Activated CD8-positive, alpha-beta T cell treated with anti-CD3 and anti-CD28 coated beads for 36 hours (primary cell): ENCODE results near the gene RAD51B. TPM values are rescaled to one million over a fixed set of nuclear protein-coding genes. Genes with fewer than 3 reads are reported as not detected.

ENCODE experiments used
- ATAC-seq: fragments of 200-7000 bp; cut with Tn5 transposase; one replicate; pipeline ENCODE4 v1.10.0; 2021; ENCODE audit warnings: mild to moderate bottlenecking, moderate library complexity
- CTCF ChIA-PET: fragments of 350-600 bp; sonication (Branson Sonifier 250); formaldehyde crosslinking; loops from one replicate; lab custom pipeline; 2021; ENCODE audit warnings: antibody characterized with exemption; lab: Charles Lee
- POLR2A ChIA-PET: fragments of 350-600 bp; sonication (Branson Sonifier 250); formaldehyde crosslinking; loops from one replicate; lab custom pipeline; 2021; ENCODE audit warnings: antibody characterized with exemption; lab: Charles Lee
- DNase-seq: peaks from one replicate; pipeline ENCODE4 v3.0.0-alpha.2; 2020
- H3K27ac Mint-ChIP-seq: one replicate; pipeline ENCODE4 v1.8.0; 2021; ENCODE audit warnings: mild to moderate bottlenecking, mixed read lengths
- H3K27me3 Mint-ChIP-seq: one replicate; pipeline ENCODE4 v1.8.0; 2021; ENCODE audit warnings: mixed read lengths
- H3K36me3 Mint-ChIP-seq: one replicate; pipeline ENCODE4 v1.8.0; 2021; ENCODE audit warnings: low read depth, mixed read lengths
- H3K4me1 Mint-ChIP-seq: one replicate; pipeline ENCODE4 v1.8.0; 2021; ENCODE audit warnings: low read depth, mixed read lengths
- H3K4me3 Mint-ChIP-seq: one replicate; pipeline ENCODE4 v1.8.0; 2021; ENCODE audit warnings: mild to moderate bottlenecking, moderate library complexity, mixed read lengths
- H3K9me3 Mint-ChIP-seq: one replicate; pipeline ENCODE4 v1.8.0; 2021; ENCODE audit warnings: mixed read lengths
- intact Hi-C: fragments of 100-400 bp; cut with micrococcal nuclease; formaldehyde crosslinking; loops from one replicate; pipeline ENCODE4 v1.10.0; 2022
- total RNA-seq, 2 experiments: library from RNA; stranded (reverse); gene quantifications; one replicate each; pipeline ENCODE4 v1.2.3, GENCODE V29; 2021
- TF ChIP-seq, protein P1 (sequence below): fragments of 200-600 bp; IDR thresholded peaks from one replicate; pipeline ENCODE4 v1.8.0; 2022; ENCODE audit warnings: antibody characterized with exemption, mild to moderate bottlenecking

Gene RAD51B
- total RNA-seq, 2 experiments from 2014 or later = 38.2 to 40.6 TPM

DNA sequence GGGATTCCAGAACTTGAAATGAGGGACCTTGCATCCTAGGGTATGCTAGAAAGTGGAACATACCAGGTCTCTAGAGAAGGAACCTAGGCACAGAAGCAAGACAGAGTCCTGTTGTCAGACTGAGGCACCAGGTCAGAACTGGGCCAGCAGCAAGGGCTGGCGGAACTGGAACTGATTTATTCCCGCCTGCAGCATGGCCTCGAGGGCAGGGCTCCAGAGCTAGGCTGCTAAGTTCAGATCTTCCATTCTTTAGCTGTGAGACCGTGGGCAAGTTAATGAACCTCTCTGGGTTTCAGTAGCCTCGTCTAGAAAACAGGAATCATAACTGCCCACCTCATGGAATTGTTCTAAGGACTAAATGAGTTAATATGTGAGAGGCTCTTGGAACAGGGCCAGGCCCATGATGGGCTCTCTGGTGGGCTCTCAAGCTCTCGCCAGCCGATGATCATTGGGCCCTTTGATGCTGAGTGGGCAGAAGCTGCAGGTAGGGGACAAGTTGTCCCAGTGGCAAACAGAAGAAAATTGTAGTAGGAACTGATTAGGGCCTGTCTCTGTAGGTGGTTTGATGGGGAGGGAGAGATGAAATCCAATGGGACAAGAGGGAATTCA lies 773.5 kb downstream of the RAD51B start:
- H3K4me3 Mint-ChIP-seq = no peak overlapping the region
- ChIA-PET CTCF (no interaction called here), POLR2A (no interaction called here)
- no peak for ATAC-seq
- H3K27ac Mint-ChIP-seq = no peak overlapping the region
- peaks cover 12% of the 10 kb centered on the region for H3K4me1 Mint-ChIP-seq
- DNase-seq = no peak
- TF ChIP-seq, protein P1, sequence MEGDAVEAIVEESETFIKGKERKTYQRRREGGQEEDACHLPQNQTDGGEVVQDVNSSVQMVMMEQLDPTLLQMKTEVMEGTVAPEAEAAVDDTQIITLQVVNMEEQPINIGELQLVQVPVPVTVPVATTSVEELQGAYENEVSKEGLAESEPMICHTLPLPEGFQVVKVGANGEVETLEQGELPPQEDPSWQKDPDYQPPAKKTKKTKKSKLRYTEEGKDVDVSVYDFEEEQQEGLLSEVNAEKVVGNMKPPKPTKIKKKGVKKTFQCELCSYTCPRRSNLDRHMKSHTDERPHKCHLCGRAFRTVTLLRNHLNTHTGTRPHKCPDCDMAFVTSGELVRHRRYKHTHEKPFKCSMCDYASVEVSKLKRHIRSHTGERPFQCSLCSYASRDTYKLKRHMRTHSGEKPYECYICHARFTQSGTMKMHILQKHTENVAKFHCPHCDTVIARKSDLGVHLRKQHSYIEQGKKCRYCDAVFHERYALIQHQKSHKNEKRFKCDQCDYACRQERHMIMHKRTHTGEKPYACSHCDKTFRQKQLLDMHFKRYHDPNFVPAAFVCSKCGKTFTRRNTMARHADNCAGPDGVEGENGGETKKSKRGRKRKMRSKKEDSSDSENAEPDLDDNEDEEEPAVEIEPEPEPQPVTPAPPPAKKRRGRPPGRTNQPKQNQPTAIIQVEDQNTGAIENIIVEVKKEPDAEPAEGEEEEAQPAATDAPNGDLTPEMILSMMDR = no peak
- intact Hi-C loops = no loop called here
- no peaks in the 10 kb centered on the region for H3K9me3 Mint-ChIP-seq
- H3K27me3 Mint-ChIP-seq = no peaks in the 10 kb centered on the region
- H3K36me3 Mint-ChIP-seq = no peaks in the 10 kb centered on the region

DNA sequence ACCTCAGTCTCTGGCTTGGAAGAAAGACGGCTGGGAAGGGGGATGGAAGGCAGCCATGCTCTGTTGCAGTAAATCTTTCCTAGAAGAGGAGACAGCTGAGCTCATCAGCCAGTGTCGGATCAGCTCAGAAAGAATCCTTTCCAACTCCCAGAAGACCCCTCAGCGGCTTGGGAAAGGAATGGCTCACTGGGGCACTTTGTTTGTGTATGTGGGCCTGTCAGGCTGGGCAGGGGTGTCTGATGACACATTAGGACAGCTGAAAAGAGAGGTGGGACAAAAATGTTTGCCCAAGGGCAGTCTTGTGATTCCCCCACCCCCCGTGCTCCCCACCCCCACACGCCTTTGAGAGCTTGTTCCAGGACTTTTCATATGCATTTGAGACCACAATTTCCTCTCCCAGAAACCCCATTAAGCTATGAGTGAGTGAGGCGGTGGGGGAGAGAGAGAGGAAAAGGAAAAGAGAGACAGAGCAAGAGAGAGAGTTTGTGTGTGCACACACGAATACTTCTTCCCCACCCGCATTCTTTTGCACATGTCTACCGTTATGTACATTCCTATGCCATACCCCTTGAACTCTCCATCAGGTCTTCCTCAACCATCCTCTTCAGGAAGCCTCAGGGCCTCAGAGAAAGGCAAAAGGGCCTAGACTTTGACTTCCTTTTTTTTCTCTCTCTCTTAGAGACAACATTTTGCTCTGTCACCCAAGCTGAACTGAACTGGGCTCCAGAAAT lies 774.4 kb downstream of the RAD51B start:
- intact Hi-C loops = no loop called here
- H3K36me3 Mint-ChIP-seq = no peaks in the 10 kb centered on the region
- ChIA-PET POLR2A (interaction anchor here (0.6 to 1.4 kb wide), 3 partner anchors 10 to 821 kb away, joined by 3 read pairs; no protein-coding TSS in a partner anchor), CTCF (no interaction called here)
- DNase-seq = peak; percentile 7
- peak overlapping the region; percentile 66 for H3K27ac Mint-ChIP-seq
- no peak overlapping the region for H3K4me3 Mint-ChIP-seq
- no peaks in the 10 kb centered on the region for H3K27me3 Mint-ChIP-seq
- H3K4me1 Mint-ChIP-seq = peaks cover 12% of the 10 kb centered on the region
- no peaks in the 10 kb centered on the region for H3K9me3 Mint-ChIP-seq
- peak; percentile 17 for ATAC-seq
- TF ChIP-seq, protein P1 = no peak

DNA sequence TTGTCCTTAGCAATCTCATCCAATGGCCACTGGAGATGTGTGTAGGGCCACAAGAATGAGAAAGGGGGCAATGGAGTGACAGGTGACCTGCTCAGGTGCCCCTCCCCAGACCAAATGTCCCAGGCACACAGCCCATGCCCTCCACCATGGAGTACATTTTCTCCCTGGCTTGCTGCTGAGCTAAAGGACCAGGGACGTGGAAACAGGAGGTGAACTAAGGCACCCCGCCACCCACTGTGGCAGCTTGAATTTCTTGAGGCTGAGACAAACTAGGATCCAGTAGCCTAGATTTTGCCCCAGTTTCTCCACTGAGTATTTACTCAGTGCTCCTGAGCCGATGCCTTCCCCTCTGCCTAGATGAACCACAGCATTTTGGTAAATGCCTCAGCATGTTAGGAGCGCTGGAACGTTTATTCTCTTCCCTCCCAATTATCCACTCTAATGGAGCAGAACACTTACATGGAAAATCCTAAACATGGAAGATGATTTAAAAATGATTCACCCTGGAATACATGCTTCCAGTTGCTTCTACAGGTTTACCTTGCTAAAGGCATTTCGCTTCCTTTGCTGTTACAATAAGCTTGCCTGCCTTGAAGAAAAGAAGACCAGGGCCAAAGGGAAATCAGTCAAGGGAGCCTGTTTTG lies 775.3 kb downstream of the RAD51B start:
- no peak overlapping the region for H3K27ac Mint-ChIP-seq
- POLR2A ChIA-PET = interaction anchor here (1.2 to 1.4 kb wide), 2 partner anchors 10 to 11 kb away, joined by 3 read pairs; no protein-coding TSS in a partner anchor
- TF ChIP-seq, protein P1 = no peak

DNA sequence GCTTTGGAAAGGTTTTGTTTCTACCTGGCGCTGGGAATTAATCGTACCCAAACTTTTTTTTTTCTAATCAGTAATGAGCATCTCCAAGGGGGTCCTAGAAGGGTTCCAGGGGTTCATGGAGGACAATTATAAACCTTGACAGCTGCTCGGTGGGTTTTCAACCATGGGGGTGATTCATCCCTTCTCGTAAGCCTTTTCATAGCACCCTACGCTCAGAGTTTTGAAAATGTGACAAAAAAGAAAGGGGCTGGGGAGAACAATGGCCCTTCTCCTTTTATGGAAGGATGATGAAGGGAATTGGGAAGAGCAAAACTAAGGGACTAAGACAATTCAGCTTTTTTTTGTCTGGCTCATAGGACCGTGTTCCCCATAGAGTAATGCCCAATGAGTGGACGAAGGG lies 776.6 kb downstream of the RAD51B start:
- Mint-ChIP-seq H3K4me1 (peaks cover 12% of the 10 kb centered on the region), H3K4me3 (no peak overlapping the region), H3K9me3 (no peaks in the 10 kb centered on the region), H3K36me3 (no peaks in the 10 kb centered on the region), H3K27ac (no peak overlapping the region), H3K27me3 (no peaks in the 10 kb centered on the region)
- TF ChIP-seq, protein P1 = no peak
- intact Hi-C loops = no loop called here
- DNase-seq = no peak
- no peak for ATAC-seq
- POLR2A ChIA-PET = interaction anchor here (0.8 to 1.0 kb wide), 2 partner anchors 9 to 11 kb away, joined by 3 to 4 read pairs; no protein-coding TSS in a partner anchor
- CTCF ChIA-PET = no interaction called here

More for the DNA sequence above, 775.3 kb downstream of the RAD51B start:
- peaks cover 12% of the 10 kb centered on the region for H3K4me1 Mint-ChIP-seq
- H3K27me3 Mint-ChIP-seq = no peaks in the 10 kb centered on the region
- no peak for DNase-seq
- CTCF ChIA-PET = no interaction called here
- ATAC-seq = no peak
- no peaks in the 10 kb centered on the region for H3K36me3 Mint-ChIP-seq
- no peaks in the 10 kb centered on the region for H3K9me3 Mint-ChIP-seq
- no peak overlapping the region for H3K4me3 Mint-ChIP-seq
- intact Hi-C loops = no loop called here
